Measurements from ENCODE around the gene CACNA1I.
A peak's percentile ranks its signal among the peaks of the same experiment; 100 is the strongest.
"Not testable (repeated sequence)": the region's sequence is repeated elsewhere in the genome, so short reads cannot be mapped to it uniquely, and the experiment has no call there.

CACNA1I gene

DNA sequence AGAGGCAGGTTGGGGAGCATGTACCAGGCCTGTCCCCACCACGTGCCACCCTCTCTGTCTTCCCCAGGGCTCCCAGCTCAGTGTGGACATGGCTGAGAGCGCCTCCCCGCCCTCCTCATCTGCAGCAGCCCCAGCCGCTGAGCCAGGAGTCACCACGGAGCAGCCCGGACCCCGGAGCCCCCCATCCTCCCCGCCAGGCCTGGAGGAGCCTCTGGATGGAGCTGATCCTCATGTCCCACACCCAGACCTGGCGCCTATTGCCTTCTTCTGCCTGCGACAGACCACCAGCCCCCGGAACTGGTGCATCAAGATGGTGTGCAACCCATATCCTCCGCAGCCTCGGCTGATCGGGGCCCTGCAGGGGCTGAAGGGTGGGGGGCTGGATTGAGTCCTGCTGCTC lies at the start of gene CACNA1I:
CACNA1I (plus strand) TSS at position 89 of the 400 bp plus-strand sequence; CDS start at position 89, 0 bp downstream.
- no peak for DNase-seq (ENCODE audit: low read depth in 2 of 2)

- DNase-seq (ENCODE audit: low read depth in 2 of 2) = not testable (repeated sequence)
These were observed 49.3 kb upstream of the CACNA1I start for GRCh38 chr22:39521106-39521885.

DNA sequence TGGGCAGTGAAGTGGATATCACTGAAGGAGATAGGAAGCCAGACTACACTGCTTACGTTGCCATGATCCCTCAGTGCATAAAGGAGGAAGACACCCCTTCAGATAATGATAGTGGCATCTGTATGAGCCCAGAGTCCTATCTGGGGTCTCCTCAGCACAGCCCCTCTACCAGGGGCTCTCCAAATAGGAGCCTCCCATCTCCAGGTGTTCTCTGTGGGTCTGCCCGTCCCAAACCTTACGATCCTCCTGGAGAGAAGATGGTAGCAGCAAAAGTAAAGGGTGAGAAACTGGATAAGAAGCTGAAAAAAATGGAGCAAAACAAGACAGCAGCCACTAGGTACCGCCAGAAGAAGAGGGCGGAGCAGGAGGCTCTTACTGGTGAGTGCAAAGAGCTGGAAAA lies 48.5 kb upstream of the CACNA1I start:
- not testable (repeated sequence) for DNase-seq (ENCODE audit: low read depth in 2 of 2)

GRCh38 chr22:39522567-39523300 lies 47.8 kb upstream of the CACNA1I start:
- DNase-seq (ENCODE audit: low read depth in 2 of 2) = no peak

- DNase-seq (ENCODE audit: low read depth in 2 of 2) = no peak
These were observed 46.3 kb upstream of the CACNA1I start for GRCh38 chr22:39524089-39524752.

- DNase-seq (ENCODE audit: low read depth in 2 of 2) = no peak
These were observed 45.5 kb upstream of the CACNA1I start for GRCh38 chr22:39524753-39525657.

GRCh38 chr22:39525658-39525975 lies 44.9 kb upstream of the CACNA1I start:
- no peak for DNase-seq (ENCODE audit: low read depth in 2 of 2)

GRCh38 chr22:39526736-39527171 lies 43.8 kb upstream of the CACNA1I start:
- no peak for DNase-seq (ENCODE audit: low read depth in 2 of 2)

DNA sequence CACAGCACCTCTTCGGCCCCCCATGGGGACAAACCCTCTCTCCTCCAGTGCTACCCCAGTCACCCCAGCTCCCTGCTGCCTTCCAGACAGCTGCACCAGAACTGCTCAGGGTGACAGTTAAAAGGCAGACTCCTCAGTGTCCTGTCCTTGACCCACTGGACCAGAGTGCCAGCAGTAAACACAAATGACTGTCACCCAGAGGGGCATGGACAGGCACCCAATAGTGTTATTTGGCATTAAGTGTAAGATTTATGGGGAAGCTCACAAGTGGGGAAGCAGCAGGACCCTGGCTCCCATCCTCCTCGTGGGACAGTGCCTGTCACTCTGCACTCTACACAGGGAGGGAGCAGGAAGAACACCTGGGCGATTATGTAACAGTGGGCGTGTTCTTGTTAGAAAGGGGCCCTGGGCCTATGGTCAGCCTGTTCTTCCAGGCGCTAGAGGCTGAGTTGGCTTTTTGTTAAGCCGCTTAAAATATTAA lies 43.0 kb upstream of the CACNA1I start:
- DNase-seq (ENCODE audit: low read depth in 2 of 2) = no peak

GRCh38 chr22:39528080-39528661 lies 42.4 kb upstream of the CACNA1I start:
- no peak for DNase-seq (ENCODE audit: low read depth in 2 of 2)

GRCh38 chr22:39528681-39529486 lies 41.7 kb upstream of the CACNA1I start:
- peak; percentile 81 for DNase-seq (ENCODE audit: low read depth in 2 of 2)

GRCh38 chr22:39529487-39529851 lies 41.1 kb upstream of the CACNA1I start:
- no peak for DNase-seq (ENCODE audit: low read depth in 2 of 2)

DNA sequence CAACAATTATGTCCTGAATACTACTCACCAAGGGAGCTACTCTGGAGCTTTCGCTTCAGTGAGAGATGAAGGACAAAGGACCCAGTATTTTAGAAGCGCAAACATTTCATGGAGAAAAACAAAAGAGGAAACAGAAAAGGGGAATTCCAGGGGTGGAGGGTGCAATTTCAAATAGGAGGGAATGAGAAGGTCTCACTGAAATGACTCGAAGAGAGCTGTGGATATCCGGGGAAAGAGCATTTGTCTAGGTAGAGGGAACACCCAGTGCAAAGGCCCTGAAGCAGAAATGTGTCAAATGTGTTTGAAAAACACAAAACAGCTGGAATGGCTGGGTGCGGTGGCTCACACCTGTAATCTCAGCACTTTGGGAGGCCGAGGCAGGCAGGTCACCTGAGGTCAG lies 40.4 kb upstream of the CACNA1I start:
- DNase-seq (ENCODE audit: low read depth in 2 of 2) = no peak

GRCh38 chr22:39530692-39531331 lies 39.7 kb upstream of the CACNA1I start:
- DNase-seq (ENCODE audit: low read depth in 2 of 2) = no peak

DNA sequence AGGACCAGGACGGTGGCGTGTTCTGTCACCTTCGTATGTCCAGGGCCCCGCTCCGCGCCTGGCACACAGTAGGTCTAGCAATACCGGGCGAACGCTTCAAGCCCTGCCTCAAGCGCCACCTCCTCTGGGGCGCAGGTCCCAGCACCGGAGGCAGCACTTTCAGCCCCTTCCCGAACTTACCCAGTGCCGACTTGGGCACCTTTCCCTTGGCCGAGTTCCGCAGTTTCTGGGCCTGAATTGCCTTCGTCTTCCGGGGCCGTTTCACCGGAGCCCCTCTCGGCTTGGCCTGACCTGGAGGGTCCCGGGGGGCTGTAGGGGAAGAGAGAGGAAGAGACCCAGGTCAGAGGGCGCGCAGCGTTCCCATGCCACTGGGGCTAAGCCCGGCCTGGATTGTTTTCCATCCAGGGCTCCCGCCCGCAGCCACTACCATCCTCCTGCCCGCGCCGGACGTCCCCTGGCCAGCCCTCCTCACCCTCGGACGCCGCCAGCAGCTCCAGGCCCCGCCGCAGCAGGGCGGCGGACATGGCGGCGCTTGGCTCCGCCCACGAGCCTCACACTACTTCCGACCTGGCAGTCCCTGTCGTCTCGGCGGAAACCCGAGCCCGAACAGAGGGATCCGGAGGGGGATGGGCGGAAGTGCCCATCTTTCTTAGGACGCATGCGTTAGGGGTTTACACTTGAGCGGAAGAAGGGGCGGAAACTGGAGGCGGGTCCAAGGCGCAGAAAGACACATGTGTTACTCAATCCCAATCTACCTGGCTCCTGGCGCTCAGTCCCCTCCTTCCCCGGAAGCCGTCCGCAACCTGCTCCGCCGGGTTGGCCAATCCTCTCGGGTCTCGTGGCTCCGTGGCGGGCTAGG lies 38.1 kb upstream of the CACNA1I start, which contains the start of gene RPS19BP1:
RPS19BP1 (minus strand) TSS at position 534 of the 859 bp plus-strand sequence; CDS start at position 524, 10 bp downstream.
- DNase-seq (ENCODE audit: low read depth in 2 of 2) = peak; percentile 99

DNA sequence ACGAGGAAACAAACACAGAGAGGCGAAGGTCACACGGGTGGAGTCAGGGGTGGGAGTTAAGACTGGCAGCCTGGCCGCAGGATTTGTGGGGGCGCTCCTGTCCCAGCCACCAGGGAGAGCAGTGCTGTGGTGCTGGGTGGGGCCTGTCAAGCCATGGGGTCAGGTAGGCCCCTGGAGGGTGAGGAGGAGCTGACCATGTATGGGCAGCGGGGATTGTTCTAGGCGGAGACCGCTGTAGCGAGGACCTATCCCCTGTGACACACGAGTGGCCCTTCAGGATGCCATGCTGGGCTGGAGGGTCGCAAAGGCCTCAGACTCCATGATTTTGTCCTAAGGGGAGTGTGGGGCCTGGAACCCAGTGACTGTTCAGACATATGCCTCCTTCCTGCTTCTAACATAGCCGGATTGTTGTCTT lies 36.5 kb upstream of the CACNA1I start:
- DNase-seq (ENCODE audit: low read depth in 2 of 2) = no peak

- DNase-seq (ENCODE audit: low read depth in 2 of 2) = peak; percentile 52 to 60
These were observed 35.8 kb upstream of the CACNA1I start for GRCh38 chr22:39534591-39535356.

- no peak for DNase-seq (ENCODE audit: low read depth in 2 of 2)
These were observed 35.2 kb upstream of the CACNA1I start for GRCh38 chr22:39535357-39535725.

Measured in stimulated activated CD8-positive, alpha-beta memory T cell treated with anti-CD3 and anti-CD28 coated beads, Interleukin-7, amount 100 ng/mL, for 4 hours (primary cell).